KOPT-K1 (cell line): ENCODE measurements around the gene NYAP2.

Experiments
- H3K27ac ChIP-seq: fragments of 200-600 bp; sonication (generic); 2 replicates; pipeline ENCODE4 v1.5.1; 2016; ENCODE audit warnings: antibody characterized with exemption, mild to moderate bottlenecking, low read depth, low read length; ENCODE audit not compliant: poor library complexity, severe bottlenecking
- H3K36me3 ChIP-seq: fragments of 200-600 bp; sonication (generic); 2 replicates; pipeline ENCODE4 v1.5.1; 2017; ENCODE audit warnings: antibody characterized with exemption, mild to moderate bottlenecking, low read length, moderate library complexity; ENCODE audit not compliant: insufficient read depth
- H3K9me3 ChIP-seq: fragments of 200-600 bp; sonication (generic); 2 replicates; pipeline ENCODE4 v1.5.1; 2017; ENCODE audit warnings: antibody characterized with exemption, low read length, mild to moderate bottlenecking; ENCODE audit not compliant: insufficient read depth, poor library complexity, severe bottlenecking

The NYAP2 gene

DNA sequence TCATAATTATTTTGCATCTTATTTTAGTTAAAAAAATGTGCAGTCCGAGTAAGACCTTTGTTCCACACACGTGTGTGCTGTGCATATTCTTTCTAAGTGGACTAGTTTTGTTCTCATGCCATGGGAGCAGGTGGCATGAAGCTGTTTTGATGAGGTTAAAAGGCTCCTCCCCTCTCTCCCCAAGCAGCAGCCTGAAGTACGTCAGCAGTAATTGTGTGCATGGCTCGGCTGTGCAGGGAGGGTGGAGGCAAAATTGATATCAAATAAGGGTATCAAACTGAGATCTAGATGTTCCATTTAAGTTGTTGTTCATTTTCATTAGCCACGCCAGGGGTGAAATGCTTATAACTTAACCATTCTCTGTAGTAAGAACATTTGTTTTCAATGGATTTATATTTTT lies at the start of gene NYAP2:
Gene NYAP2 (plus strand): TSS at position 207 of the 400 bp plus-strand sequence. CDS start 9,171 bp downstream, outside the sequence.
- Histone ChIP-seq H3K27ac (no peak within 1 kb of the TSS), H3K9me3 (no peaks in the 10 kb centered on the region), H3K36me3 (no peaks in the 10 kb centered on the region)

- no peaks in the 10 kb centered on the region for H3K36me3 ChIP-seq
- no peak overlapping the region for H3K27ac ChIP-seq
Measured at GRCh38 chr2:225353579-225354085, 45.9 kb upstream of the NYAP2 start.

GRCh38 chr2:225354281-225354774 lies 45.2 kb upstream of the NYAP2 start:
- Histone ChIP-seq H3K27ac (no peak overlapping the region), H3K9me3 (no peaks in the 10 kb centered on the region), H3K36me3 (no peaks in the 10 kb centered on the region)

More at GRCh38 chr2:225353579-225354085, 45.9 kb upstream of the NYAP2 start:
- H3K9me3 ChIP-seq, result no peaks in the 10 kb centered on the region

DNA sequence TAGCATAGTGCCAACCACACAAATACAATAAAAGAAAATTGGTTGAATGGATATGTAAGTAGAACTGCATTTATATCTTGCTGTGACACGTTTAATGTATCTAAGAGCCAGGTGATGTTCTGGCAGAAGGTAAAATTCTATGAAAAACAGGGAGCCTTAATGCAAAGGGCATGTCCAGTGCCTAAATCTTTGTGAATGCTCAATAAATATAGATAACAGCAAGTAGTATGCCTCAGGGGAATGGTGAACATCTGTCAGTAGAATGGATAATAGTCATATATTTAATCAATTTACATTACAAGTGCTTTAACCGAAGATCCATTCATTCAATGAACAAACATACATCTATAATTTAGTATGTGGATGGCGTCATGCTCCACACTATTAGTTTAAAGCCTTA lies 43.7 kb upstream of the NYAP2 start:
- no peak overlapping the region for H3K27ac ChIP-seq

GRCh38 chr2:225366731-225367130 lies 32.8 kb upstream of the NYAP2 start:
- no peaks in the 10 kb centered on the region for H3K36me3 ChIP-seq
- no peaks in the 10 kb centered on the region for H3K9me3 ChIP-seq
- no peak overlapping the region for H3K27ac ChIP-seq

More for the DNA sequence above, 43.7 kb upstream of the NYAP2 start:
- Histone ChIP-seq H3K9me3 (no peaks in the 10 kb centered on the region), H3K36me3 (no peaks in the 10 kb centered on the region)

DNA sequence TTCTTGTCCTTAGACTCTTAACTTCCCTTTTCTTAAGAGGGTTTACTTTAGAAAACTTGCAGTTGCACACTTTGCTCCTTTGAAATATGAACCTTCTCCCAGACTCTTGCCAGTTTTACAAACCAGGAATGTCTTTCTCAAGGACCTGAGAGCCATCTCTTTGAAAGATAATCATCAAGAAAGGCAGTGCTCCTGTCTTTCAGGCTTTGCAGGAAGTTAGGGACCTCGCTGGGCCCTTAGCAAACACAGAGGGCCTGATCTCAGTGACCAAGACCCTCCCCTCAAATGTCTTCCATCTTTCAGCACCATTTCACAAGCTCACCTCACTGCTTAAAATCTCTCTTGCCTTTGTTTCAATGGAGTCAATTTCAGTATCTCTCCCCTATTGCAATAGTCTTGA lies 32.0 kb upstream of the NYAP2 start:
- H3K36me3 ChIP-seq, result no peaks in the 10 kb centered on the region

GRCh38 chr2:225378984-225379383 lies 20.5 kb upstream of the NYAP2 start:
- no peaks in the 10 kb centered on the region for H3K9me3 ChIP-seq
- H3K36me3 ChIP-seq, result no peaks in the 10 kb centered on the region
- no peak overlapping the region for H3K27ac ChIP-seq

More for the DNA sequence above, 32.0 kb upstream of the NYAP2 start:
- Histone ChIP-seq H3K9me3 (no peaks in the 10 kb centered on the region), H3K27ac (no peak overlapping the region)

GRCh38 chr2:225379856-225380255 lies 19.7 kb upstream of the NYAP2 start:
- Histone ChIP-seq H3K27ac (no peak overlapping the region), H3K36me3 (no peaks in the 10 kb centered on the region), H3K9me3 (no peaks in the 10 kb centered on the region)

DNA sequence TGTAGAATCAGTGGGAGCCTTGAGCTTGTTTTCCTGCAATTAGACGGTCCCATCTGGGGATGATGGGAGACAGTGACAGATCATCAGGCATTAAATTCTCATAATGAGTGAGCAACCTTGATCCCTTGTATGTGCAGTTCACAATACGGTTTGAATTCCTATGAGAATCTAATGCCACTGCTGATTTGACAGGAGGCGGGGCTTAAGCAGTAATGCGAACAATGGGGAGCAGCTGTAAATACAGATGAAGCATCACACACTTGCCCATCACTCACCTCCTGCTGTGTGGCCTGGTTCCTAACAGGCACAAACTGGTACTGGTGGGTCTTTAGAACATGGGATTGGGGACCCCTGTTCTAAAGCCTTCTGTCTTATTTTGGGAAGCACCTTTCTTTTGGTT lies 17.9 kb upstream of the NYAP2 start:
- no peak overlapping the region for H3K27ac ChIP-seq
- H3K36me3 ChIP-seq, result no peaks in the 10 kb centered on the region
- no peaks in the 10 kb centered on the region for H3K9me3 ChIP-seq

GRCh38 chr2:225398372-225398771 lies 1.1 kb upstream of the NYAP2 start:
- Histone ChIP-seq H3K27ac (no peak overlapping the region), H3K9me3 (no peaks in the 10 kb centered on the region), H3K36me3 (no peaks in the 10 kb centered on the region)

GRCh38 chr2:225400060-225400511 lies 576 bp downstream of the NYAP2 start:
- H3K27ac ChIP-seq, result no peak overlapping the region
- H3K36me3 ChIP-seq, result no peaks in the 10 kb centered on the region
- H3K9me3 ChIP-seq, result no peaks in the 10 kb centered on the region

GRCh38 chr2:225400546-225401400 lies 1.3 kb downstream of the NYAP2 start:
- no peaks in the 10 kb centered on the region for H3K36me3 ChIP-seq
- H3K9me3 ChIP-seq, result no peaks in the 10 kb centered on the region
- H3K27ac ChIP-seq, result no peak overlapping the region

DNA sequence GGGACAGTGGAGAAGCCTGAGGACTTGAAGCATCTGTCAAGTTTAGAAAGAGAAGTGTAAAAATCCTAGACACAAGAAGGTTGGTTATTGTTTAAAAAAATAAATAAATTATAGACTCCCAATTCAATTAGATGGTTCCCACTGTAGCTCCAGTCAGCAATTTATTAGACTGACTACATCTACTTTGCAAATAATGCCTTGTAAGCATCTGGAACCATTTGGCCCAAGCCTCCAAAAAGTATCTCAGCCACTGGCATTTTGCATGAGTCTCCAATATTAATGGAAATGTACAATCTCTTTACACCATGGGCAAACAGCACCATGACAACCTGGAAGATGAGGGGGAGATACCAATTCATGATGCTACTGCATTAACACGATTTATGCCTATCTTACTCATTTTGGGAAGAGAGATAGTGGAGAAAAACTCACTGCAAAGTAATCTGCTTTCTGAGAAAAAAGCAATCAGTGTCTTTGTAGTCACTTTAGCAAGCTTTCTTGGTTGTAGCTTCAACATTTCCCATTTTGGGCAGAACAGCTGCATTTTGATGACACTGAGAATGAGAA lies 2.8 kb downstream of the NYAP2 start:
- H3K36me3 ChIP-seq, result no peaks in the 10 kb centered on the region
- H3K9me3 ChIP-seq, result no peaks in the 10 kb centered on the region
- H3K27ac ChIP-seq, result no peak overlapping the region

GRCh38 chr2:225411452-225411851 lies 11.9 kb downstream of the NYAP2 start:
- Histone ChIP-seq H3K9me3 (no peaks in the 10 kb centered on the region), H3K36me3 (no peaks in the 10 kb centered on the region), H3K27ac (no peak overlapping the region)

DNA sequence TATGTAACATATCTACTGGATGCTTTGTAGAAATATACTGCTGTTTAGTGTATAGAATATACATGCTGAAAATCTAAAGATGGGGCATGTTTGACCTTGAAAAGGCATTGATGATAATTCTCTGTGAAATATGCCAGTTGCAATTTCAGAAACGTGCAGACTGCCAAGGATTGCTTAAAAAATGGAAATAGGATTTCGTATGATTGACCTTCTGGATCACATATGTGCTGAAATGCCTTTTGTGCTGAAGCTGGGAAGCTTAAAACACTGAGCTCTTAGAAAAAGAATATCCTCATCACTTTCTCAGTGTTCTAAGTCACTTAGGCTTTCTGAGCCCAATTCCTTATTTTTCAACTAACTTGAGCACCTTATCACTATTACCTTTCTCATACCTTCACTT lies 14.3 kb downstream of the NYAP2 start:
- no peaks in the 10 kb centered on the region for H3K36me3 ChIP-seq
- H3K27ac ChIP-seq, result no peak overlapping the region
- no peaks in the 10 kb centered on the region for H3K9me3 ChIP-seq
